Measurements from ENCODE around the gene AMH. TPM values are rescaled to one million over a fixed set of nuclear protein-coding genes. Genes with fewer than 3 reads are reported as not detected.

AMH gene
- total RNA-seq, 1 donor: 2.2 TPM

DNA sequence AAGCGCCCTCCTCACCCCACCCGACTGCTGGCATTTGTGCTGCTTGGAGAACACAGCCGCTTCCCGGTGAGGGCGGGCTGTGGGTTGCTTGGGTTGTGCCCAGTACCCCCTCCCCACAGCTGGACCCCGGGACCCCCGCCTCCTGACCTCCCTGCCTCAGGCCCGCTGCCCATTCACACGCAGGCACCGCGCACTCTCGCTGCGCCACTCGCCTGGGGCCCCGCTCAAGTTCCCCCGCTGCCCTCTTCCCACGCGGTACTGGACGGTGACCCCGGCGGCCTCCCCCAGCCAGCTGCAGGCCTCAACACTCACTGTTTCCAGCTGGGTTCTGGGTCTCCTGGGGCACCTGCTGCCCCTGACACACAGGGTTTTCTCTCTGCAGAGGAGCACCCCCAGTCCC, 29.4 kb upstream of the AMH start:
- DNase-seq (ENCODE audit: low read depth in 2 of 3, low spot score in 2 of 3): no peak

DNA sequence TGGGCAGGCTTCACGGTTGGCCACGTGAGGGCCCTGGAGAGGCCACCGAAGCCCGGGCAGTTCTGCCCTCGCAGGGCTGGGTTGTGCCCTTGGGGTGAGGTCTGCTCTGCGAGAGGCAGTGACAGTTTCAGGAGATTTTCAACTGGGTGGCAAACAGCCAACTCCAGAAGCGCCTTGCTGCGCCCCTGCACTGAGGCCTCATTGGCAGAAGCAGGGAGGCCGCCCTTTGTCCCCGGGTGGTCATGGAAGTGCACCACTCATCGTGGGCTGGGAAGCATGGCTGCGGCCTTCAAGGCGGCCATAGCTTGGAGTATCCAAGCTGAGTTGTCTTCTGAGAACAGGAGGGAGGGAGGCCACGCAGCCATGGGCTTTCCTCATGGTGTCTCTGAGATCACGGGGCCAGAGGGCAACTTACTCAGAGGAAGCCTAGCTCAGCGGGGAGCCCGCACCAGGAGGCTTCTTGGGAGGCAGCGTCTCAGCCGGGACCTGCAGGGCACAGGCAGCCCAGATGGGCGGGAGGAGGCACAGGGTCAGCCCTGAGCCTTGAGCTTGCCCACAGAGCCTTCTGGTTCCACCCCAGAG, 27.8 kb upstream of the AMH start:
- no peak for DNase-seq (ENCODE audit: low read depth in 2 of 3, low spot score in 2 of 3)

DNA sequence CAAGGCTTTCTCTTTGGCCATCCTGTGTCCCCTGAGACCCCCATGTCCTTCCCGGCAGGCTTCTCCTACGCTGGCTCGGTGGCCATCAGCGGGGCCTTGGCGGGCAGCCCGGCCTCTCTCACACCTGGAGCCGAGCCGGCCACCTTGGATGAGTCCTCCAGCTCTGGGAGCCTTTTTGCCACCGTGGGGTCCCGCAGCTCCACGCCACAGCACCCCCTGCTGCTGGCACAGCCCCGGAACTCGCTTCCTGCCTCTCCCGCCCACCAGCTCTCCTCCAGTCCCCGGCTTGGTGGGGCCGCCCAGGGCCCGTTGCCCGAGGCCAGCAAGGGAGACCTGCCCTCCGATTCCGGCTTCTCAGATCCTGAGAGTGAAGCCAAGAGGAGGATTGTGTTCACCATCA, 27.2 kb upstream of the AMH start:
- no peak for DNase-seq (ENCODE audit: low read depth in 2 of 3, low spot score in 2 of 3)

DNA sequence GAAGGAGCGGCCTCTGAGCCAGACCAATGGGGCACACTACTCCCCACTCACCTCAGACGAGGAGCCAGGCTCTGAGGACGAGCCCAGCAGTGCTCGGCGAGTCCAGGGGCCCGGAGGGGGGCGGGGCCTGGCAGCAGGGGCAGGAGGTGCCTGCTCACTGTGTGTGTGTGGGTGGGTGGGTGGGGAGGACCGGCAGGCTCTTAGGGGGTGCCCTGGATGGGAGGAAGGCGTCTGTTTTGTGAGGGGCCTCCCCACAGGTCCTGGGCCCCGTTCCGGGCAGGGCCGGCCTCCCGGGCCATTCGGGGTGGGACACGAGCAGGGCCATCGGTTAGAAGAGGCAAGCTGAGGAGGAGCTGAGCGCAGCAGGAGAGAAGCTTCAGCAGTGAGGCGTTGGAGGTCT, 25.7 kb upstream of the AMH start:
- DNase-seq (ENCODE audit: low read depth in 2 of 3, low spot score in 2 of 3): no peak

DNA sequence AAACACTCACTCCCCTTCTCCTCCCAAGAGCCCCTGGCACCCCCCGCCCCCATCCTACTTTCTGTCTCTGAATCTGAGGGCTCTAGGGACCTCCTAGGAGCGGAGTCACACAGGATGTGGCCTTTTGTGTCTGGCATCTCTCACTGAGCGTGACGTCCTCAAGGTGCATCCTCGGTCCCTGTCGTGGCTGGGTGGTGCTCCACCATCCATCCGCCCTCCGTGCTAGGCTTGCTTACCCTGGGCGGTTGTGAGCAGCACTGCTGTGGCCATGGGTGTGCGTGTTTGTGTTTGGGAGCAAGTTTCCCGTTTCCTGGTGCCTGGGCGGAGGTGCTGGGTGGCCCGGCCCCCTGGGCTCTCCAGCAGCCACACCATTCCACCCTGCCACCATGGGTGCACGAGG, 25.2 kb upstream of the AMH start:
- no peak for DNase-seq (ENCODE audit: low read depth in 2 of 3, low spot score in 2 of 3)

DNA sequence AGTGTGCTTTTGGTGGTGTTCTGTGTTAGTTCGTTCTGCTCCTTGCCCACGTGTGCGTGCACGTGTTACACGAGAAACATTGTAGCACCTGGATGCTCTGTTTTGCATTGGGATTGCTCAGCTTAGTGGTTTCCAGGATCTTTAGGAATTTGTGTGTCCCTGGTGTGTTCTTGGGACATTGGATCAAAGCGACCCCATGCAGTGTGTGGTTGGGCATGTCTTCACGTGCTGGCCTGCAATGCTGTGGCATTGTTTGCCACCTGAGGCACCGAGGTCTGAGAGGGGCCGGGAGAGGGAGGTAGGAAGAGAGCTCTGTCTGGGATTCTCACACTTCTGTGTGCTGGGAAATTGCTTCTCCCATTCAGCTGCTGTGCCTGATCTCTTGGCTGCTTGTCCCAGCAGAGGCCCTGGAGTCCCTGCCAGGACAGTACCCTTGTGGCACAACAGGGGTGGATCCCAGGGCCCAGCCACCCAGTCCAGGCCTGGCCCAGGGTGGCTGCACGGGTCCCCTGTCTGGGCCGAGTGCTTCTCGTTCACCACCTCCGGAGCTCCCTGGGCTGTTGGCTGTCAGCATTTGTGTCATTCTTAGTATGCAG, 24.3 kb upstream of the AMH start:
- no peak for DNase-seq (ENCODE audit: low read depth in 2 of 3, low spot score in 2 of 3)

DNA sequence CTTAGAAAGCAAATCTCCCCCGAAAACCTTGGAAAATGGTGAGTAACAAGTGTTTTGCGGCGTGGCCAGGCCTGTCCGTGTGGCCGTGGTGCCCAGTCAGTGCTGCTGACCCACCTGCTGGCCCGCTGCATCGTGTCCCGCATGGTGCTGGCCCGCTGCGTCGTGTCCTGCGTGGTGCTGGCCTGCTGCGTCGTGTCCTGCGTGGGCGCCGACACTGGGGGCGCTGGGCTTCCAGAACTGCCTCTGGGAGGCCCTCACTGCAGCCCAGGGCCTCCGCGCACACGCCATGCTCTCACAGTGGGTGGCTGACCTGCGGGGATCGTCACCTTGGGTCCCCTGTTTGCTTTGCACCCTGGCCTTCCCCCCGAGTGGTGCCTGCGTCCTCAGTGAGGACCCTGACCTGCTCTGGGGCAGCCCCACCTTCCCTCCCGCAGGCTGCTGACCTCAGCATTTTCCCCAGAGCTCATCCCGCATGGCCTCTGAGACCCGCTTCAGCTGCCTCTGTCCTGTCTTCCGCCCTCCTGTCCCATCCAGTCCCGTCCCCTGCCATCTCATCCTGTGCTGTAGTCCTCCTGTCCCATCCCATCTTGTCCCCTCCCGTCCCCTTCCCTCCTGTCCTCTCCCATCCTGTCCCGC, 23.6 kb upstream of the AMH start:
- DNase-seq (ENCODE audit: low read depth in 2 of 3, low spot score in 2 of 3): no peak

DNA sequence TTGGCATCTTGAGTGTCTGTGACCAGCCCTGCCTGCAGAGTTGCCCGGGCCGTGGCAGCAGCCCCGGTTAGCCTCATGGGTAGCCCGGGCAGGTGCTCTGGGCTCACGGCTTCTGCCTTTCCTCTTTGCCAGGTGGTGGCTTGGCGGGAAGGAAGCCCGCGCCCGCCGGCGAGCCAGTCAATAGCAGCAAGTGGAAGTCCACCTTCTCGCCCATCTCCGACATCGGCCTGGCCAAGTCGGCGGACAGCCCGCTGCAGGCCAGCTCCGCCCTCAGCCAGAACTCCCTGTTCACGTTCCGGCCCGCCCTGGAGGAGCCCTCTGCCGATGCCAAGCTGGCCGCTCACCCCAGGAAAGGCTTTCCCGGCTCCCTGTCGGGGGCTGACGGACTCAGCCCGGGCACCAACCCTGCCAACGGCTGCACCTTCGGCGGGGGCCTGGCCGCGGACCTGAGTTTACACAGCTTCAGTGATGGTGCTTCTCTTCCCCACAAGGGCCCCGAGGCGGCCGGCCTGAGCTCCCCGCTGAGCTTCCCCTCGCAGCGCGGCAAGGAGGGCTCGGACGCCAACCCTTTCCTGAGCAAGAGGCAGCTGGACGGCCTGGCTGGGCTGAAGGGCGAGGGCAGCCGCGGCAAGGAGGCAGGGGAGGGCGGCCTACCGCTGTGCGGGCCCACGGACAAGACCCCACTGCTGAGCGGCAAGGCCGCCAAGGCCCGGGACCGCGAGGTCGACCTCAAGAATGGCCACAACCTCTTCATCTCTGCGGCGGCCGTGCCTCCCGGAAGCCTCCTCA, 22.9 kb upstream of the AMH start:
- DNase-seq (ENCODE audit: low read depth in 2 of 3, low spot score in 2 of 3): no peak

DNA sequence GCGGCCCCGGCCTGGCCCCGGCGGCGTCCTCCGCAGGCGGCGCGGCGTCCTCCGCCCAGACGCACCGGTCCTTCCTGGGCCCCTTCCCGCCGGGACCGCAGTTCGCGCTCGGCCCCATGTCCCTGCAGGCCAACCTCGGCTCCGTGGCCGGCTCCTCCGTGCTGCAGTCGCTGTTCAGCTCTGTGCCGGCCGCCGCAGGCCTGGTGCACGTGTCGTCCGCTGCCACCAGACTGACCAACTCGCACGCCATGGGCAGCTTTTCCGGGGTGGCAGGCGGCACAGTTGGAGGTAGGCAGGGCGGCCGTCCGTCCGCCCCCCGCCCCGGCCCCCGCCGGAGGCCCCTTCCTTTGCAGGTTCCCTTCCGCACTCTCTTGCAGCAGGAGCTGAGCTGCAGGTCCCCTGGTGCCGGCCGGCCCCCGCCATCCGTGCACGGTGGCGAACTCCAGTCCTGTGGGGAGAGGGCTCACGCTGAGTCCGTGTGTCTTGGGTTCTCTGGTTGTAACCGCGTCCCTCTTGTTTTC, 22.2 kb upstream of the AMH start:
- DNase-seq (ENCODE audit: low read depth in 2 of 3, low spot score in 2 of 3): no peak

DNA sequence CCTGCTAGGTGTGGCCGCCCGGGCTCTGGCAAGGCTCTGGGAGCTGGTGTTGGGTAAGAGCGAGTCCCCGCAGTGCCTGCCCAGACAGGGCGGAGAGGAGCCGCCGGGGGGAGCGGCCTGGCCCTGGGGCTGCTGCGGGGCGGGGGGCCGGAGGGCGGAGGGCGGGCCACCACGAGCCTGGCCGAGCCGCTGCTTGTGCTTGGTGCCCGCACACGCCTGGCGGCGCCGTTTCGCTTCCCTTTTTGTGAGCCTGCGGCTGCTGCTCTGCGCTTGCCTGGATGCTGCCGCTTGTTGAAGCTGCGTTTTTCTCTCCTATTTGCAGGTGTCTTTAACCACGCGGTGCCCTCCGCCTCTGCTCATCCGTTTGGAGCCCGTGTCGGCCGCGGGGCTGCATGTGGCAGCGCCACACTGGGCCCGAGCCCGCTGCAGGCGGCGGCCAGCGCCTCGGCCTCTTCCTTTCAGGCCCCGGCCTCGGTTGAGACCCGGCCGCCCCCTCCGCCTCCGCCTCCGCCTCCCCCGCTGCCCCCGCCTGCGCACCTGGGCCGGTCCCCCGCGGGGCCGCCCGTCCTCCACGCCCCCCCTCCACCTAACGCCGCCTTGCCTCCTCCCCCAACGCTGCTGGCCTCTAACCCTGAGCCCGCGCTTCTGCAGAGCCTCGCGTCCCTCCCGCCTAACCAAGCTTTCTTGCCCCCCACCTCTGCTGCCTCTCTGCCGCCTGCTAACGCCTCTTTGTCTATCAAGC, 21.5 kb upstream of the AMH start:
- DNase-seq (ENCODE audit: low read depth in 2 of 3, low spot score in 2 of 3): no peak

DNA sequence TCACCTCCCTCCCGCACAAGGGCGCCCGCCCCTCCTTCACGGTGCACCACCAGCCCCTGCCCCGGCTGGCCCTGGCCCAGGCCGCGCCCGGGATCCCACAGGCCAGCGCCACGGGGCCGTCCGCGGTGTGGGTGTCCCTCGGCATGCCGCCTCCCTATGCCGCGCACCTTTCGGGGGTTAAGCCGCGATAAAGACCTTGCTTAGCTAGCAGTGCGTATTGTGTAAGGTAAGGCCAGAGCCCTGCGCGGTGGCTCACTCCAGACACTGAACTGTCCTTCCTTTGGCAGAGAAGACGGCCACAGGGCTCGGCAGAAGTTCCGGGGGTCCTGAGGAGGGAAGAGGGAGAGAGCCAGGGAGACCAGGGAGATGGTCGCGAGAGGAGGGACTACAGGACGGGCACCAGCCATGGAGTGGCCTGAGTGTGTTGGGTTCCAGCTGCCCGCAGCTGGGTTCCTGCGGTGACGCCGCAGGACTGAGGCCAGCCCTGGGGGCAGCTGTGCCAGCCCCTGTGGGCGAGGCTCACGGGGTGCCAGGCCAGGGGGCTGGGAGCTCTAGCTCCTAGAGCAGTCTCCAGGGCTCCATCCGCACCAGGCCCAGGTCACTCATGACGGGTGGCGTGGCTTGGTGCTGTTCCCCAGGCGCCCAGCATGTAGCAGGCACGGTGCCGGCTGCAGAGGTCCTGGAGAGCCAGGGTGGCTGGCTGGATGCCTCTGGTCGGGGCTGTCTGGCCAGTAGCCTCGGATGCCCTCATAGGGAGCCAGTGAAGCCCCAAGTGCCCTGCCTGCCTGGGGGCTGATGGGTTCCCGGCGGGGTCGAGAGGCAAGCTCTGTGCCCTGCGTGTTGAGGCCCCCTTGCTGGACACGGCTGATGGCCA, 20.7 kb upstream of the AMH start:
- DNase-seq (ENCODE audit: low read depth in 2 of 3, low spot score in 2 of 3): no peak

DNA sequence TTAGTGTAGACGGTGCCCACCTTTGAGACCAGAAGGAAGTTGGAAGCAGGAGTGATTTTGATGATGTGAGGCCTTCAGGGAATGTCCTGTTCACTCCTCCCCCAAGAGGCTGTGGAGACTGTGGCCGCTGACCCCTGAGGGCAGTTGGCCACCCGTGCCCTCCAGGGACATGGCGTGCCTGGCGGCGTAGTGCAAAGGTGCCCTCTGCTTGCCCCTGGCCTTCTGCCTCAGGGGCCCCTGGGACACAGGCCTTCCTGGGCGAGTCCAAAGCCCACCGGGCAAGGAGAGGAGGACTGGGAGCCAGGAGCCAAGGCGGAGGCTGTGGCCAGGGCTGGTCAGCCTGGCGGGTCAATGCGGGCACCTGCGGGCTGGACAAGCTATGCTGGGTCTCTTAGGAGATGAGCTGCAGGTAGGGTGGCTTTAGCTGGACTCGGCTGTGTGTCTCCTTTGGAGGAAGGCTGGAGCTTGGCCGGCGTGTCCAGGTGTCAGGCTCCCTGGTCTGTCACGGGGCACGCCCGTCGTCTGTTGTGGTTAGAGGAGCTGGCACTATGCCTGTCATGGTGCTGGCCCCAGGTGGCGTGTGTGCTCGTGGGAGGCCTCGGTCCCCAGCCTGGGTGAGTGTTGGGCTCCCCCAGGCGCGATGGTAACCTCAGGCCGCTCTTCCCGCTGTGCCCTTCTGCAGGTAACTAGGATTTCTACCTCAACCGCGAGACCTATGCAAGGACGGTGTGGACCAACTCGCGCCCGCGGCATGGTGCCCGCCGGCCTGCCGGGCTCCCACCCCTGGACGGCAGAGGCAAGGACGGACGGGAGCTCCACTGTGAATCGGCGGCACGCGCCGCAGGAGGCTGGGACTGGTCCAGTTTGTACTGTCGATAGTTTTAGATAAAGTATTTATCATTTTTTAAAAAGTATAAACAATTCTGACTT, 19.8 kb upstream of the AMH start:
- no peak for DNase-seq (ENCODE audit: low read depth in 2 of 3, low spot score in 2 of 3)

DNA sequence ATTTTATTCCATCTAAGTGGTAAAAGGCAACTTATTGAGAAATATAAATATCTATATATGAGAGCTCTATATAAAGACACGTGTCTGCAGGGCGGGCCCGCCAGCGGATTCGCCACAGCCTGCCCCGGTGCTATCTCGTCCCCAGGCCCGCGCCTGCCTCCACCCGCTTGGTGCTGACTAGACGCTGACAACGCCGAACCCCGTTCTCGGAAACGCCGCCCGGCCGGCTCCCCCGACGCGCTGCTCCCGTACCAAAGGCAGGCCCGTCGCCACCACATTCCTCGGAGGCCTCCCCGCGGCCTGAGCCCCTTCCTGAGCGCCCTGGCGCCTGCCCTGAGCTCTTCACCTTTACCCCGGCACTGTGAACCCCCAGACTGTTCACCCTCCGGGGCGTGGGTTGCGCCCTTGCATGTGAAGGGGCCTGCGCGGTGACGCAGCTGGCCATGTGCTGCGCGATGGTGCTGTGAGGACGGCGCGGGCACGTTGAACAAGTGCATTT, 19.0 kb upstream of the AMH start:
- DNase-seq (ENCODE audit: low read depth in 2 of 3, low spot score in 2 of 3): no peak

DNA sequence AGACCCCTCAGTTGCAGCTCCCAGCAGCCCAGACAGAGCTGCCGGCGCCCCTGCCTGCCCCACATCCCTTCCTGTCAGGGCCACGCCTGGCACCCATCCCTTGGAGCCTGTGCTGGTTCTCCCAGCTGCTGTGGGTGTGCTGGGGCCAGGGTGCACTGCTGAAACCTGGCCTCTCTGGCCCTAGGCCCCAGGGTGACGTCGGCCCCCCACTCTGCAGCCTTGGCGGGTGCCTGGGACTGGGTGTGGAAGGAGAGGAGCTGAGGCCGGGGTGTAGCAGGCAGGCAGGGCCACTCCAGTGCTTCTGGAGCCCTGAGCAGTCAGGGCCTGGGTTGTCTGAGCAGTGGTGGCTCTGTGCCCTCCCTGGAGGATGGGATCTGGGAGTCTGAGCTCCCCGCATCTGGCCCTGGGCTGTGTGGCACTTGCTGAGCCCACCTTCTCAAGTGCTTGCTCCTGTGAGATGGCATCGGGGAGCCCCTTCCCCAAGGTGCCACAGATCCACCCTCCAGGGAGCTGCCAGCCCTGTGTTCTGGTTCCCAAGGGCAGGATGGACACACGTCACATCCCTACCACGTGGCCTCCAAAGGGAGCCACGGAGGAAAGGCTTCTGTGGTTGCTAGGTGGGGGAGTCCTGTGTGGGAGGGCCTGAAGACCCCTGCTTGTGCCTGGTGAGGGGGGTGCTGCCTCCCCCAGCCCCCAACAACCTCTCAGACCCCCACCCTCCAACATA, 18.2 kb upstream of the AMH start:
- DNase-seq (ENCODE audit: low read depth in 2 of 3, low spot score in 2 of 3): no peak

DNA sequence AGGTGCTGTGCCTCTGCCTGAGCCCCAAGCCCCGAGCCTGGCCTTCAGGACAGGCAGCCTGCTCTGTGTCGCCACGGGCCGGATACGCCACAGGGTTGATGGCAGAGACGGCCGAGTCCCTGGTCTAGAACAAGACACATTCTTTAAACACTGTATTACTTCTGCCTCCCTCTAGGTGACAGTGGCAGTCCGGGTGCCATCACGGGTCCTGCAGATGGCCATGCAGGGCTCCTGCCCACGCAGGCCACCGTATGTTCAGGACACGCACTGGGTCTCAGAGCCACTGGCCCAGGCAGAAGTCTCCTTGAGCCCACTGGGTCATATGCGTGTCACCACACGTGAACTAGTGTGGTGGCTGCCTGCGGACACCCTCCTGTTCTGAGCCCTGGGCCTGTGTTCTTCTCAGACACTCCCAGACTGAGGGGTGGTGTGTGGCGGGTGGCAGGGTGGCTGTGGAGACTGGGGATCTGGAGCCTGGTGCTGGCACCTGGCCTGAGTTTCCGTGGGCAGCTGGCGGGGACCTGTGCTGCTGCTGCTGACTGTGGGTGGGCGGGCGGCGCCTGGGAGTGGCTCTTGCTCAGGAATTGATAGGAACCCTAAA, 17.4 kb upstream of the AMH start:
- DNase-seq (ENCODE audit: low read depth in 2 of 3, low spot score in 2 of 3): no peak

DNA sequence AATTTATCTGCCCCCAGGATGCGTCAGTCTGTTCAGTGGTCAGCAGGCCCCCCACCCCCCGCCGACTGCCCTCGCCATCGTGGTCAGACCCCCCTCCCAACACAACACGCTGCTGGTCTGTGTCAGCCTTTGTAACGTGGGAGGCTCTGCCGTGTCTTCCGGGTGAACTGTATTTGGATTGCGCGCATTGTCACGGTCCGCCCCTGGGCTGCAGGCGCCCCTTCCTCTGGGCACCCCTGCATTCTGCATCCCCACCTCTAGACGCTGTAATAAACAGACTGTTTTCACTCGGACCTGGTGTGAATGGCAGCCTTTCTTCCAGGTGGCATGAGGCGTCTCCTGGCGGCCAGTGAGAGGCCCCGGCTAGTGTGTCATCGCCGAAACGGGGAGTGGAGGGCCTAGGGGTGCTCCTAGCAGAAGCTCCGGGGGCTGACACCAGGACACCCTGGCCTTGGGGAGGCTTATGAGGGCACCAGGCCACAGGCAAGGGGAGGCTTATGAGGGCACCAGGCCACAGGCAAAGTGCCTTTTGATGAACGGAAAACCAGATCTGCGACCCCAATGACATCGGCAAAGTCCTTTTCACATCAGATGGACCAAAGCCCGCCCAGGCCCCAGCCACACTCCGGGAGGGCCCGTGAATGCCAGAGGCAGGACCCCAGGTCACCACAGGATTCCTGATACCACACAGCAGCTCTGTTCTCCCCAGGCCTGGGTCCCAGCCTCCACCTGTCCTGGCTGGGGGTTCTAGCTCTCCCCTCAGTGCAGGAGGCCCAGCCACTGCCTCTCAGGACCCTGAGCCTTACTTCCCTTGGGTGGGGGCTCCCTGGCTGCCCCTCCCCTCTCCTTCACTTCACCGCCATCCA, 16.6 kb upstream of the AMH start:
- DNase-seq (ENCODE audit: low read depth in 2 of 3, low spot score in 2 of 3): no peak

All from hematopoietic multipotent progenitor cell (in vitro differentiated cells).